NCI-H187 treated with DMSO at 0.1 percent for 48 hours (cell line): ENCODE results near the gene HPS4.
"Not testable (repeated sequence)": the region's sequence is repeated elsewhere in the genome, so short reads cannot be mapped to it uniquely, and the experiment has no call there.

Experiments used
- DNase-seq: peaks from one replicate; lab custom pipeline; 2025; lab: John Stamatoyannopoulos, UW

HPS4 gene

GRCh38 chr22:26483439-26484359 is at the start of gene HPS4, which contains the start of gene SRRD:
Gene HPS4 (minus strand): TSS chr22:26483783. CDS start chr22:26481762, 2,021 bp downstream.
Gene SRRD (plus strand): TSS chr22:26483877. CDS start chr22:26483891, 14 bp downstream.
- no peak for DNase-seq

- no peak for DNase-seq
Observed at GRCh38 chr22:26529345-26529744, 45.8 kb upstream of the HPS4 start.

GRCh38 chr22:26528518-26528917 is 44.9 kb upstream of the HPS4 start:
- not testable (repeated sequence) for DNase-seq

GRCh38 chr22:26527574-26528465 is 44.2 kb upstream of the HPS4 start:
- DNase-seq: no peak

- no peak for DNase-seq
Observed at GRCh38 chr22:26527167-26527566, 43.6 kb upstream of the HPS4 start.

GRCh38 chr22:26525946-26526564 is 42.5 kb upstream of the HPS4 start:
- no peak for DNase-seq

- no peak for DNase-seq
Observed at GRCh38 chr22:26524870-26525269, 41.3 kb upstream of the HPS4 start.

GRCh38 chr22:26522592-26522991 is 39.0 kb upstream of the HPS4 start:
- no peak for DNase-seq

- no peak for DNase-seq
Observed at GRCh38 chr22:26522012-26522411, 38.4 kb upstream of the HPS4 start.

GRCh38 chr22:26517429-26517828 is 33.8 kb upstream of the HPS4 start:
- DNase-seq: no peak

- DNase-seq: no peak
Observed at GRCh38 chr22:26516503-26516902, 32.9 kb upstream of the HPS4 start.

GRCh38 chr22:26515931-26516330 is 32.3 kb upstream of the HPS4 start:
- DNase-seq: no peak

GRCh38 chr22:26514419-26515161 is 31.0 kb upstream of the HPS4 start:
- DNase-seq: no peak

- no peak for DNase-seq
Observed at GRCh38 chr22:26513838-26514237, 30.3 kb upstream of the HPS4 start.

GRCh38 chr22:26512149-26512793 is 28.7 kb upstream of the HPS4 start, which contains the start of gene TFIP11:
Gene TFIP11 (minus strand): TSS chr22:26512473. CDS start chr22:26510272, 2,201 bp downstream.
- DNase-seq: peak; percentile 36

- DNase-seq: no peak
Observed at GRCh38 chr22:26508148-26508547, 24.6 kb upstream of the HPS4 start.

- no peak for DNase-seq
Observed at GRCh38 chr22:26503758-26504157, 20.2 kb upstream of the HPS4 start.

GRCh38 chr22:26502688-26503561 is 19.3 kb upstream of the HPS4 start:
- no peak for DNase-seq

- no peak for DNase-seq
Observed at GRCh38 chr22:26501996-26502395, 18.4 kb upstream of the HPS4 start.

GRCh38 chr22:26499188-26499703 is 15.7 kb upstream of the HPS4 start:
- DNase-seq: no peak
